SK-N-SH (cell line): ENCODE data around the gene DENND2A. TPM values are rescaled to one million over a fixed set of nuclear protein-coding genes. Genes with fewer than 3 reads are reported as not detected.

Source experiments
- CTCF ChIA-PET: fragments of 300-600, 350-600 bp; formaldehyde crosslinking; extraction: SDS; loops from one replicate; lab custom pipeline; 2021; lab: Yijun Ruan, JAX
- POLR2A ChIA-PET: fragments of 350-600 bp; sonication (Branson Sonifier 250); formaldehyde crosslinking; extraction: SDS; loops from one replicate; lab custom pipeline; 2020; ENCODE audit warnings: antibody characterized with exemption, inconsistent platforms; lab: Yijun Ruan, JAX
- DNase-seq: peaks from one replicate; pipeline ENCODE4 v3.0.0; 2012
- H2AFZ ChIP-seq: fragments of 200-600 bp; sonication (generic); 2 replicates; pipeline ENCODE4 v1.8.1; 2016; ENCODE audit warnings: antibody characterized with exemption, mild to moderate bottlenecking, low read depth
- H3F3A ChIP-seq: fragments of 200-600 bp; sonication (generic); replicated peaks from 2 replicates; pipeline ENCODE3; 2016; ENCODE audit warnings: antibody characterized with exemption, mild to moderate bottlenecking; ENCODE audit not compliant: insufficient read depth
- H3K27ac ChIP-seq, 2 experiments: fragments of 200-500 bp in 1 of 2; fragments of 200-600 bp in 1 of 2; sonication (Bioruptor generic) in 1 of 2; sonication (generic), shearing (Covaris generic) in 1 of 2; 2 replicates each; pipeline versions ENCODE4 v1.5.1 to v1.6.1; 2014 to 2016; ENCODE audit warnings: low read depth in 2 of 2, inconsistent platforms in 1 of 2, low read length in 1 of 2, mild to moderate bottlenecking in 1 of 2, mixed read lengths in 1 of 2
- H3K27me3 ChIP-seq: fragments of 200-600 bp; sonication (generic), shearing (Covaris generic); 2 replicates; pipeline ENCODE4 v1.6.1; 2016; ENCODE audit warnings: mixed run types; ENCODE audit not compliant: insufficient read depth
- H3K36me3 ChIP-seq, 2 experiments: fragments of 200-500 bp in 1 of 2; fragments of 200-600 bp in 1 of 2; sonication (Bioruptor generic) in 1 of 2; sonication (generic) in 1 of 2; replicated peaks in 1 of 2; 2 replicates each; pipeline versions ENCODE3 to v1.5.1; 2014 to 2016; ENCODE audit warnings: low read length in 1 of 2, mild to moderate bottlenecking in 1 of 2; ENCODE audit not compliant: insufficient read depth in 2 of 2, control insufficient read depth in 1 of 2
- H3K4me1 ChIP-seq, 2 experiments: fragments of 200-500 bp in 1 of 2; fragments of 200-600 bp in 1 of 2; sonication (Bioruptor generic) in 1 of 2; sonication (generic), shearing (Covaris generic) in 1 of 2; 2 replicates each; pipeline versions ENCODE4 v1.5.1 to v1.6.1; 2014 to 2016; ENCODE audit warnings: low read depth in 1 of 2, low read length in 1 of 2, mixed run types in 1 of 2; ENCODE audit not compliant: insufficient read depth in 2 of 2, control insufficient read depth in 1 of 2
- H3K4me2 ChIP-seq: fragments of 200-600 bp; sonication (generic), shearing (Covaris generic); 2 replicates; pipeline ENCODE4 v1.6.1; 2017; ENCODE audit warnings: mixed run types
- H3K4me3 ChIP-seq, 2 experiments: fragments of 200-500 bp in 1 of 2; fragments of 200-600 bp in 1 of 2; sonication (Bioruptor generic) in 1 of 2; sonication (generic), shearing (Covaris generic) in 1 of 2; 2 replicates each; pipeline versions ENCODE4 v1.5.1 to v1.8.1; 2014 to 2016; ENCODE audit warnings: low read depth in 2 of 2, inconsistent platforms in 1 of 2, low read length in 1 of 2, mild to moderate bottlenecking in 1 of 2, mixed read lengths in 1 of 2, moderate library complexity in 1 of 2
- H3K79me2 ChIP-seq: fragments of 200-600 bp; sonication (generic); 2 replicates; pipeline ENCODE4 v1.8.1; 2017; ENCODE audit warnings: mild to moderate bottlenecking; ENCODE audit not compliant: insufficient read depth
- H3K9ac ChIP-seq: fragments of 200-600 bp; sonication (generic); 2 replicates; pipeline ENCODE4 v1.6.1; 2017; ENCODE audit warnings: mixed run types
- H3K9me2 ChIP-seq: fragments of 200-600 bp; sonication (generic); 2 replicates; pipeline ENCODE4 v1.6.1; 2017; ENCODE audit warnings: mixed run types
- H3K9me3 ChIP-seq: fragments of 200-600 bp; sonication (generic); 2 replicates; pipeline ENCODE4 v1.6.1; 2017; ENCODE audit warnings: mixed run types, mild to moderate bottlenecking, moderate library complexity
- H4K20me1 ChIP-seq: fragments of 200-600 bp; sonication (generic); 2 replicates; pipeline ENCODE4 v1.6.1; 2017; ENCODE audit warnings: mild to moderate bottlenecking, mixed run types; ENCODE audit not compliant: insufficient read depth
- ELF1 ChIP-seq: IDR thresholded peaks from 2 replicates; pipeline ENCODE4 v1.4.0; 2012
- EZH2phosphoT487 ChIP-seq: fragments of 200-600 bp; sonication (generic); IDR thresholded peaks from 2 replicates; pipeline ENCODE4 v1.6.1; 2017; ENCODE audit warnings: low read depth, mixed run types, mild to moderate bottlenecking, antibody characterized with exemption, moderate library complexity, borderline replicate concordance
- FOXJ3 ChIP-seq: sonication (generic); formaldehyde crosslinking; IDR thresholded peaks from 2 replicates; pipeline ENCODE4 v1.5.1; 2020; ENCODE audit warnings: mild to moderate bottlenecking, missing genetic modification reagents
- GATA2 ChIP-seq: sonication (generic); formaldehyde crosslinking; IDR thresholded peaks from 2 replicates; pipeline ENCODE4 v1.5.0; 2020; ENCODE audit warnings: mild to moderate bottlenecking, missing genetic modification reagents
- MEF2A ChIP-seq: IDR thresholded peaks from 2 replicates; pipeline ENCODE4 v1.4.0; 2012; ENCODE audit warnings: low read depth, borderline replicate concordance
- NRF1 ChIP-seq: IDR thresholded peaks from 2 replicates; pipeline ENCODE4 v1.6.1; 2012; ENCODE audit warnings: low read depth, mild to moderate bottlenecking, low read length
- POLR2AphosphoS5 ChIP-seq: IDR thresholded peaks from 2 replicates; pipeline ENCODE4 v1.6.1; 2012; ENCODE audit warnings: low read depth, low read length
- SMC3 ChIP-seq: IDR thresholded peaks from 2 replicates; pipeline ENCODE4 v1.6.1; 2012; ENCODE audit warnings: low read depth, low read length, improper control_type of control experiment
- TAF1 ChIP-seq: IDR thresholded peaks from 2 replicates; pipeline ENCODE4 v1.6.1; 2012; ENCODE audit warnings: low read depth, mild to moderate bottlenecking, low read length, moderate library complexity, borderline replicate concordance
- TCF12 ChIP-seq: IDR thresholded peaks from 2 replicates; pipeline ENCODE4 v1.4.0; 2012
- USF1 ChIP-seq: IDR thresholded peaks from 2 replicates; pipeline ENCODE4 v1.4.0; 2012; ENCODE audit warnings: low read depth, borderline replicate concordance
- USF2 ChIP-seq: fragments of 150-350 bp; IDR thresholded peaks from 2 replicates; pipeline ENCODE4 v1.6.1; 2017; ENCODE audit warnings: antibody characterized with exemption, low read length, low read depth, borderline replicate concordance
- YY1 ChIP-seq: IDR thresholded peaks from 2 replicates; pipeline ENCODE4 v1.4.0; 2012; ENCODE audit warnings: low read depth, mild to moderate bottlenecking
- WGBS: methylation state at CpG from one replicate; pipeline ENCODE4 v1.1.6; 2017; ENCODE audit warnings: low lambda C conversion rate; 5-methylcytosine and 5-hydroxymethylcytosine counted together
- polyA plus RNA-seq, 3 experiments: library from polyadenylated mRNA; depleted of rRNA; stranded (reverse); fragments of >200 nt; gene quantifications; 2 replicates each; pipeline ENCODE4 v1.2.3, GENCODE V29; 2012

The DENND2A gene
- polyA plus RNA-seq, 1 of the 3 experiments (the other 2 are of a cell fraction) = 3.5 TPM

- Histone ChIP-seq H4K20me1 (no peaks in the 10 kb centered on the region), H3F3A (no peaks in the 10 kb centered on the region), H3K36me3 (no peaks in the 10 kb centered on the region), H3K9me3 (no peaks in the 10 kb centered on the region), H3K27me3 (peaks cover 8% of the 10 kb centered on the region; the same call in 1 of the 2 replicates), H3K79me2 (no peaks in the 10 kb centered on the region), H3K9ac (no peak overlapping the region), H3K4me2 (no peak overlapping the region), H3K4me3 (no peak overlapping the region), H2AFZ (no peak overlapping the region), H3K27ac (no peak overlapping the region), H3K4me1 (no peaks in the 10 kb centered on the region), H3K9me2 (no peaks in the 10 kb centered on the region)
- 72% methylated on average over 14 of the region's 14 CpGs for WGBS
- no peak for TF ChIP-seq TCF12
- no peak for TF ChIP-seq TAF1
- TF ChIP-seq USF1 = 0 out of 2 replicates have a peak, but pooled peaks have one; percentile 10
- no peak for TF ChIP-seq NRF1
- POLR2A ChIA-PET = no interaction called here
- CTCF ChIA-PET = interaction anchor here (0.9 to 1.5 kb wide), 5 partner anchors 17 to 162 kb away, joined by 3 to 4 read pairs (median 3); no protein-coding TSS in a partner anchor
- no peak for DNase-seq
Measured at GRCh38 chr7:140485500-140486265, 154.9 kb downstream of the DENND2A start.

GRCh38 chr7:140484951-140485499 is 155.6 kb downstream of the DENND2A start:
- no peaks in the 10 kb centered on the region for H3K9me3 ChIP-seq
- no peaks in the 10 kb centered on the region for H4K20me1 ChIP-seq
- H3K9ac ChIP-seq = no peak overlapping the region
- ChIA-PET POLR2A (no interaction called here), CTCF (interaction anchor here (0.9 to 1.5 kb wide), 2 partner anchors 29 to 162 kb away, joined by 3 to 4 read pairs; no protein-coding TSS in a partner anchor)
- peaks cover 1% of the 10 kb centered on the region for H3F3A ChIP-seq
- 65% methylated on average over 5 of the region's 5 CpGs for WGBS
- no peaks in the 10 kb centered on the region for H3K9me2 ChIP-seq
- H3K4me1 ChIP-seq = no peaks in the 10 kb centered on the region
- no peak for DNase-seq
- no peaks in the 10 kb centered on the region for H3K79me2 ChIP-seq
- H3K27me3 ChIP-seq = peaks cover 8% of the 10 kb centered on the region; the same call in 1 of the 2 replicates
- TF ChIP-seq GATA2 (CRISPR knock-in tag) (no peak), EZH2phosphoT487 (no peak), FOXJ3 (CRISPR knock-in tag) (no peak), NRF1 (no peak), ELF1 (no peak), POLR2AphosphoS5 (no peak), MEF2A (no peak), YY1 (no peak), USF2 (no peak), SMC3 (no peak), USF1 (no peak)
- no peak overlapping the region for H3K4me2 ChIP-seq
- no peak overlapping the region for H3K4me3 ChIP-seq
- H3K36me3 ChIP-seq = no peaks in the 10 kb centered on the region
- H3K27ac ChIP-seq = no peak overlapping the region
- H2AFZ ChIP-seq = no peak overlapping the region
